NB4 (cell line): ENCODE results near the gene HOXA5.

ENCODE experiments used
- MAX ChIP-seq: IDR thresholded peaks from 2 replicates; pipeline ENCODE4 v1.6.1; 2011; ENCODE audit warnings: low read depth, low read length
- POLR2A ChIP-seq: IDR thresholded peaks from 2 replicates; pipeline ENCODE4 v1.6.1; 2011; ENCODE audit warnings: mild to moderate bottlenecking; ENCODE audit not compliant: insufficient read length; ENCODE audit errors: extremely low read depth
- TF ChIP-seq, protein P1 (sequence below): IDR thresholded peaks from one replicate; pipeline ENCODE4 v1.5.1; 2012; ENCODE audit warnings: low read depth, low read length

DNA sequence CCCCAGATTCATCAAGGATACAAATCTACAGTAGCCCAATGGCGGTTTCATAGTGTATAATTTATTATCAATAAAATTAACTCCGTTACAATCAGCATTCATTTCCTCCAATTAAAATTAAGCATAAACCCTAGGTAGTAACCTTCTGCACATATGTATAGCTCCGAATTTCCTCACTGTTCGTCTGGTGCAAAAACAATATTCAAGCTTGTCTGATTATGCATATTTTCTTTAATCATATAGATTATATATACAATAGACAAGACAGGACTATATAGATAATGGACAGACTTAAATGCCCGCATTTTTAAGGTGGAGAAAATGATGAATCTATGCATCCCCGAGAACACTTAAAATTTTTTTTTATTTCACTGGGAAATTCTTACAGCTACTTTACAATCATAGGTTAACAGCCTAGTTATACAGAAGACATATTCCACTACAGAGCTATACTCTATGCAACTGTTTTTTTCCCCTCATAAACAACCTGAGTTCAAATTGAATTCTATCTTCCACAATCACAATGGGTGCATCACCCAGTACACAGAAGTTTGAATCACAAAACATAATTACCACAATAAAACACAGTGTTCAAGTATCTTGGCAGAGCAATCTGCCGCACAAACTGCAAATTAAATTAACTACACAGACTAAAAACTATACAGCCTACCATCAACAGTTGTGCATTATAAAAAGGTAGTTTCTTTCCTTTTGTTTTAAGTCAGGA lies 19.2 kb upstream of the HOXA5 start:
- TF ChIP-seq, protein P1, sequence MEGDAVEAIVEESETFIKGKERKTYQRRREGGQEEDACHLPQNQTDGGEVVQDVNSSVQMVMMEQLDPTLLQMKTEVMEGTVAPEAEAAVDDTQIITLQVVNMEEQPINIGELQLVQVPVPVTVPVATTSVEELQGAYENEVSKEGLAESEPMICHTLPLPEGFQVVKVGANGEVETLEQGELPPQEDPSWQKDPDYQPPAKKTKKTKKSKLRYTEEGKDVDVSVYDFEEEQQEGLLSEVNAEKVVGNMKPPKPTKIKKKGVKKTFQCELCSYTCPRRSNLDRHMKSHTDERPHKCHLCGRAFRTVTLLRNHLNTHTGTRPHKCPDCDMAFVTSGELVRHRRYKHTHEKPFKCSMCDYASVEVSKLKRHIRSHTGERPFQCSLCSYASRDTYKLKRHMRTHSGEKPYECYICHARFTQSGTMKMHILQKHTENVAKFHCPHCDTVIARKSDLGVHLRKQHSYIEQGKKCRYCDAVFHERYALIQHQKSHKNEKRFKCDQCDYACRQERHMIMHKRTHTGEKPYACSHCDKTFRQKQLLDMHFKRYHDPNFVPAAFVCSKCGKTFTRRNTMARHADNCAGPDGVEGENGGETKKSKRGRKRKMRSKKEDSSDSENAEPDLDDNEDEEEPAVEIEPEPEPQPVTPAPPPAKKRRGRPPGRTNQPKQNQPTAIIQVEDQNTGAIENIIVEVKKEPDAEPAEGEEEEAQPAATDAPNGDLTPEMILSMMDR, result no peak
- TF ChIP-seq POLR2A (no peak), MAX (no peak)
